Astrocyte of the spinal cord (primary cell): Measurements from ENCODE around the gene ITSN2.
A peak's percentile ranks its signal among the peaks of the same experiment; 100 is the strongest.

Experiments
- DNase-seq: peaks from one replicate; pipeline ENCODE4 v3.0.0; 2011; ENCODE audit warnings: low read depth, low spot score
- H3K4me3 ChIP-seq: 2 replicates; pipeline ENCODE4 v1.5.1; 2011; ENCODE audit warnings: low read depth, mild to moderate bottlenecking, low read length, moderate library complexity
- CTCF ChIP-seq: IDR thresholded peaks from 2 replicates; pipeline ENCODE4 v1.5.1; 2012; ENCODE audit warnings: low read depth, mild to moderate bottlenecking, low read length, inconsistent platforms
- in situ Hi-C: cut with HindIII; loops from 2 replicates; pipeline ENCODE4 v1.10.0; 2017; ENCODE audit warnings: low sequenced_read_pairs

ITSN2 gene

DNA sequence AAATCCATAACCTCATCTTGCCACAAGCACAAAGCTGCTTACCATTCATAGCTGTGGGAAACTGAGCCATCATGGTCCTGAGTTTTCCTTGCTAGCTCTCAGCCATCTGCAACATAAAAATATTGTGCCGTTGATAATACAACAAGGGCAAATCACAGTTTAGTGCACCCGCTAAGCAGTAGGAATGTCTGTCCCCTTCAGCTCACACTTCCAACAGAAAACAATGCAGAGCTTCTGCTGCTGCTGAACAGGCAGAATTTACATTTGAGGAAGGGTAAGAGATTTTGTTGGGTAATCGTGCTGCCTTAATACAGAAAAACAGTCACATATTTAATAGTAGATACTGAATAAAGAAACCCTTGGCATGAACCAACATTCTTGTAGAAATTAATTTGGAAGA, 32.3 kb downstream of the ITSN2 start:
- no peak for DNase-seq
- no peak for TF ChIP-seq CTCF
- in situ Hi-C loops: no loop called here
- no peak overlapping the region for H3K4me3 ChIP-seq

- in situ Hi-C loops: no loop called here
- no peak for TF ChIP-seq CTCF
- DNase-seq: no peak
- H3K4me3 ChIP-seq: no peak overlapping the region
Measured at GRCh38 chr2:24317491-24317920, 42.8 kb downstream of the ITSN2 start.

GRCh38 chr2:24315669-24316068, 44.7 kb downstream of the ITSN2 start:
- DNase-seq: no peak
- TF ChIP-seq CTCF: no peak
- no peak overlapping the region for H3K4me3 ChIP-seq
- in situ Hi-C loops: no loop called here

GRCh38 chr2:24313744-24314632, 46.3 kb downstream of the ITSN2 start:
- in situ Hi-C loops: no loop called here
- no peak for TF ChIP-seq CTCF
- DNase-seq: peak; percentile 22

DNA sequence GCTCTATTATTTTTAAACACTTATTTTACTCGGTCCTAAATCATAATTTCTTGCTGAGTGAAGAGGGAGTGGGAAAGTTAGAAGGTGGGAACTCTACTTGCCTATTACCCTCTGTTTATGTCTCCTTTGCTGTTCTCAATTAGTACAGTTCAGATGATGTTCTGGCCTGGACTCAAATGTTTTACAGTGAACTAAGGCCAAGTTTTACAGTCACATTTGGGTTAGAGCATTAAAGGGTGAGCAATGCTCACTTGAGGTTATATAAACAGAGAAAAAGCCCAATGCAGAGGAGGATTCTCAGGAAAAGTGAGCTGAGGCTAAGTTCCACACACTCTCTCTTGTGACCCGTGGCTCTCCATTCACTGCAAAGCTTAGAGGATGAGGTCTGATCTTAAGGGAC, 52.4 kb downstream of the ITSN2 start:
- no peak overlapping the region for H3K4me3 ChIP-seq
- TF ChIP-seq CTCF: no peak
- no peak for DNase-seq
- in situ Hi-C loops: no loop called here

More at GRCh38 chr2:24313744-24314632, 46.3 kb downstream of the ITSN2 start:
- no peak overlapping the region for H3K4me3 ChIP-seq

DNA sequence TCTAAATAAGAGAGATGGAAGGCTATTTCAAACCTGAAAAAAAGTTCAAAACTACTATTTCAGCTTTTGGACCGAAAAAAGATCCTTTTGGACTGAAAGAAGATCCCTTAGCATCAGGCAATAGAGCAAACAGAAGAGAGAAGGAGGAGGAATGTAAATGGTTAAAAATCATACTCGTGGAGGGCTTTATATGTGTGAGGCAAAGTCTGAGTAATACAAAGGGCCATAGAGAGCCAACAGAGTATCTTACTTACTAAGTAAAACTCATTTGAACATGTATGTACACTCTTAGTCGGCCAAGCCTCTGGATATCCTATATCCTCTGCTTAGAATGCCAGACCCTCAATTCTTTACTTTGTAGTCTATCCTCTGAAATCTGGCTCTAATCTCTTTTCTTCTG, 55.7 kb downstream of the ITSN2 start:
- no peak for DNase-seq
- no peak overlapping the region for H3K4me3 ChIP-seq
- TF ChIP-seq CTCF: no peak
- in situ Hi-C loops: no loop called here
